Measurements from ENCODE around the gene CUEDC1. TPM values are rescaled to one million over a fixed set of nuclear protein-coding genes. Genes with fewer than 3 reads are reported as not detected.

CUEDC1 gene
- total RNA-seq, 4 donors from 2014 or later, result 7.9 to 63.6 (median 18.8) TPM

- Histone ChIP-seq H3K27me3 (no peaks in the 10 kb centered on the region), H3K4me1 (peaks cover 7 to 24% of the 10 kb centered on the region in 2 donors), H3K9me3 (no peaks in the 10 kb centered on the region), H3K36me3 (no peaks in the 10 kb centered on the region), H3K27ac (peak overlapping the region; percentile 84 to 93), H3K4me3 (peak overlapping the region; percentile 7 to 14)
- intact Hi-C loops (cut with DNase I; ENCODE audit: low total_unique reads), result no loop called here
- TF ChIP-seq CTCF (IDR thresholded peaks at IDR 0.05) (no peak), POLR2A (IDR thresholded peaks at IDR 0.05) (peak in 1 of 2 donors; percentile 12)
- DNase-seq, result peak; percentile 83
These were observed 80.5 kb downstream of the CUEDC1 start for GRCh38 chr17:57874434-57875289.

GRCh38 chr17:57874058-57874419 is 81.2 kb downstream of the CUEDC1 start:
- H3K27ac ChIP-seq, result peak overlapping the region; percentile 84 to 93
- intact Hi-C loops (cut with DNase I; ENCODE audit: low total_unique reads), result no loop called here
- no peaks in the 10 kb centered on the region for H3K9me3 ChIP-seq
- no peak for DNase-seq
- peaks cover 7 to 29% of the 10 kb centered on the region in 2 donors for H3K4me1 ChIP-seq
- TF ChIP-seq CTCF (IDR thresholded peaks at IDR 0.05), result no peak
- no peak for TF ChIP-seq POLR2A (IDR thresholded peaks at IDR 0.05)
- no peaks in the 10 kb centered on the region for H3K36me3 ChIP-seq
- no peaks in the 10 kb centered on the region for H3K27me3 ChIP-seq
- H3K4me3 ChIP-seq, result peak overlapping the region in 1 of 2 donors; percentile 14

GRCh38 chr17:57873261-57874057 is 81.8 kb downstream of the CUEDC1 start:
- Histone ChIP-seq H3K4me1 (peaks cover 7 to 35% of the 10 kb centered on the region in 2 donors), H3K4me3 (no peak overlapping the region), H3K27me3 (no peaks in the 10 kb centered on the region), H3K9me3 (no peaks in the 10 kb centered on the region), H3K36me3 (no peaks in the 10 kb centered on the region), H3K27ac (peak overlapping the region; percentile 84 to 93)
- no peak for DNase-seq
- intact Hi-C loops (cut with DNase I; ENCODE audit: low total_unique reads), result no loop called here
- no peak for TF ChIP-seq CTCF (IDR thresholded peaks at IDR 0.05)
- no peak for TF ChIP-seq POLR2A (IDR thresholded peaks at IDR 0.05)

GRCh38 chr17:57872536-57872935 is 82.7 kb downstream of the CUEDC1 start:
- intact Hi-C loops (cut with DNase I; ENCODE audit: low total_unique reads), result no loop called here
- Histone ChIP-seq H3K4me3 (no peak overlapping the region), H3K9me3 (no peaks in the 10 kb centered on the region), H3K27me3 (no peaks in the 10 kb centered on the region), H3K27ac (no peak overlapping the region), H3K36me3 (no peaks in the 10 kb centered on the region), H3K4me1 (peaks cover 12 to 35% of the 10 kb centered on the region in 2 donors)
- TF ChIP-seq POLR2A (IDR thresholded peaks at IDR 0.05), result no peak
- no peak for TF ChIP-seq CTCF (IDR thresholded peaks at IDR 0.05)
- DNase-seq, result no peak

- H3K27me3 ChIP-seq, result no peaks in the 10 kb centered on the region
- no peak for DNase-seq
- no peaks in the 10 kb centered on the region for H3K9me3 ChIP-seq
- H3K27ac ChIP-seq, result no peak overlapping the region
- peaks cover 16 to 35% of the 10 kb centered on the region in 2 donors for H3K4me1 ChIP-seq
- no peak overlapping the region for H3K4me3 ChIP-seq
- intact Hi-C loops (cut with DNase I; ENCODE audit: low total_unique reads), result no loop called here
- no peaks in the 10 kb centered on the region for H3K36me3 ChIP-seq
- no peak for TF ChIP-seq CTCF (IDR thresholded peaks at IDR 0.05)
- TF ChIP-seq POLR2A (IDR thresholded peaks at IDR 0.05), result no peak
These were observed 83.3 kb downstream of the CUEDC1 start for GRCh38 chr17:57871863-57872262.
